DOHH2 (cell line): ENCODE data around the gene ZNF805.
"Not testable (repeated sequence)": the region's sequence is repeated elsewhere in the genome, so short reads cannot be mapped to it uniquely, and the experiment has no call there.

Experiments
- H3F3A ChIP-seq: fragments of 200-600 bp; sonication (generic), shearing (Covaris generic); 2 replicates; pipeline ENCODE4 v1.6.0; 2016; ENCODE audit warnings: antibody characterized with exemption, mild to moderate bottlenecking; ENCODE audit not compliant: control insufficient read depth, insufficient read depth
- H3K27ac ChIP-seq: fragments of 200-600 bp; sonication (generic); 2 replicates; pipeline ENCODE4 v1.5.1; 2014; ENCODE audit warnings: low read depth, mild to moderate bottlenecking, low read length, moderate library complexity
- H3K27me3 ChIP-seq: fragments of 200-600 bp; sonication (generic); 2 replicates; pipeline ENCODE4 v1.6.1; 2014; ENCODE audit warnings: mild to moderate bottlenecking, low read length, mixed read lengths; ENCODE audit not compliant: control insufficient read depth
- H3K36me3 ChIP-seq: fragments of 200-600 bp; sonication (generic); 2 replicates; pipeline ENCODE4 v1.6.1; 2014; ENCODE audit warnings: mild to moderate bottlenecking, low read length, moderate library complexity, mixed read lengths; ENCODE audit not compliant: control insufficient read depth
- H3K4me1 ChIP-seq: fragments of 200-600 bp; sonication (generic); 2 replicates; pipeline ENCODE4 v1.6.1; 2014; ENCODE audit warnings: mild to moderate bottlenecking, low read length, mixed read lengths; ENCODE audit not compliant: control insufficient read depth
- H3K4me2 ChIP-seq: fragments of 200-600 bp; sonication (generic); 2 replicates; pipeline ENCODE4 v1.6.0; 2014; ENCODE audit warnings: mild to moderate bottlenecking, low read length, moderate library complexity
- H3K4me3 ChIP-seq: fragments of 200-600 bp; sonication (generic); 2 replicates; pipeline ENCODE4 v1.5.1; 2014; ENCODE audit warnings: mild to moderate bottlenecking, low read length, mixed read lengths
- H3K79me2 ChIP-seq: fragments of 200-600 bp; sonication (generic); 2 replicates; pipeline ENCODE4 v1.6.1; 2014; ENCODE audit warnings: mild to moderate bottlenecking, low read length, mixed read lengths; ENCODE audit not compliant: control insufficient read depth
- H3K9me2 ChIP-seq: fragments of 200-600 bp; sonication (generic); replicated peaks from 2 replicates; pipeline ENCODE4 v1.6.1; 2014; ENCODE audit warnings: mild to moderate bottlenecking, low read length, mixed read lengths; ENCODE audit not compliant: control insufficient read depth
- H3K9me3 ChIP-seq: fragments of 200-600 bp; sonication (generic); 2 replicates; pipeline ENCODE4 v1.6.1; 2014; ENCODE audit warnings: antibody characterized with exemption, low read length, mixed read lengths; ENCODE audit not compliant: control insufficient read depth, insufficient read depth
- H4K20me1 ChIP-seq: fragments of 200-600 bp; sonication (generic); 2 replicates; pipeline ENCODE4 v1.6.0; 2014; ENCODE audit warnings: low read depth, mild to moderate bottlenecking, antibody characterized with exemption, low read length, moderate library complexity; ENCODE audit not compliant: control insufficient read depth, insufficient read depth
- EZH2phosphoT487 ChIP-seq: fragments of 200-600 bp; sonication (generic); IDR thresholded peaks from 2 replicates; pipeline ENCODE4 v1.6.1; 2017; ENCODE audit warnings: borderline replicate concordance, mild to moderate bottlenecking, antibody characterized with exemption, low read length, moderate library complexity, mixed read lengths
- TF ChIP-seq, protein P1 (sequence below): fragments of 200-600 bp; sonication (generic); IDR thresholded peaks from one replicate; pipeline ENCODE4 v1.5.1; 2014; ENCODE audit warnings: antibody characterized with exemption, mild to moderate bottlenecking, low read depth, low read length; ENCODE audit not compliant: poor library complexity, severe bottlenecking

ZNF805 gene

DNA sequence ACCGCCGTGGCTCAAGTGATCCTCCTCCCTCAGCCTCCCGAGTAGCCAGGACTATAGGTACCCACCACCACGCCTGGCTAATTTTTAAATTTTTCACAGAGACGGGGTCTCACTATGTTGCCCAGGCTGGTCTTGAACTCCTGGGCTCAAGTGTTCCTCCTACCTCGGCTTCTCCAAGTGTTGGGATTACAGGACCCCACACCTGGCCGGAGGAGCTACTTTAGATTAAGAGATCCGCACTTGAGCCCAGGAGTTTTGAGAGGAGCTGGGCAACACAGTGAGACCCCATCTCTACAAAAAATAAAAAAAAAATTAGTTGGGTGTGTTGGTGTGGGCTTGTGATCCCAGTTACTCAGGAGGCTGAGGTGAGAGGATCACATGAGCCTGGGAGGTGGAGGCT lies 30.8 kb downstream of the ZNF805 start:
- no peak for TF ChIP-seq EZH2phosphoT487
- TF ChIP-seq, protein P1, sequence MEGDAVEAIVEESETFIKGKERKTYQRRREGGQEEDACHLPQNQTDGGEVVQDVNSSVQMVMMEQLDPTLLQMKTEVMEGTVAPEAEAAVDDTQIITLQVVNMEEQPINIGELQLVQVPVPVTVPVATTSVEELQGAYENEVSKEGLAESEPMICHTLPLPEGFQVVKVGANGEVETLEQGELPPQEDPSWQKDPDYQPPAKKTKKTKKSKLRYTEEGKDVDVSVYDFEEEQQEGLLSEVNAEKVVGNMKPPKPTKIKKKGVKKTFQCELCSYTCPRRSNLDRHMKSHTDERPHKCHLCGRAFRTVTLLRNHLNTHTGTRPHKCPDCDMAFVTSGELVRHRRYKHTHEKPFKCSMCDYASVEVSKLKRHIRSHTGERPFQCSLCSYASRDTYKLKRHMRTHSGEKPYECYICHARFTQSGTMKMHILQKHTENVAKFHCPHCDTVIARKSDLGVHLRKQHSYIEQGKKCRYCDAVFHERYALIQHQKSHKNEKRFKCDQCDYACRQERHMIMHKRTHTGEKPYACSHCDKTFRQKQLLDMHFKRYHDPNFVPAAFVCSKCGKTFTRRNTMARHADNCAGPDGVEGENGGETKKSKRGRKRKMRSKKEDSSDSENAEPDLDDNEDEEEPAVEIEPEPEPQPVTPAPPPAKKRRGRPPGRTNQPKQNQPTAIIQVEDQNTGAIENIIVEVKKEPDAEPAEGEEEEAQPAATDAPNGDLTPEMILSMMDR, result no peak
- no peaks in the 10 kb centered on the region for H4K20me1 ChIP-seq
- H3K36me3 ChIP-seq, result no peaks in the 10 kb centered on the region
- no peak overlapping the region for H3K4me2 ChIP-seq
- no peak overlapping the region for H3K27ac ChIP-seq
- H3K9me2 ChIP-seq, result no peaks in the 10 kb centered on the region
- H3K4me3 ChIP-seq, result no peak overlapping the region
- H3K27me3 ChIP-seq, result no peaks in the 10 kb centered on the region
- H3K4me1 ChIP-seq, result no peaks in the 10 kb centered on the region
- H3K9me3 ChIP-seq, result peaks cover 5% of the 10 kb centered on the region; the same call in 1 of the 2 replicates
- H3K79me2 ChIP-seq, result no peaks in the 10 kb centered on the region
- H3F3A ChIP-seq, result no peaks in the 10 kb centered on the region

DNA sequence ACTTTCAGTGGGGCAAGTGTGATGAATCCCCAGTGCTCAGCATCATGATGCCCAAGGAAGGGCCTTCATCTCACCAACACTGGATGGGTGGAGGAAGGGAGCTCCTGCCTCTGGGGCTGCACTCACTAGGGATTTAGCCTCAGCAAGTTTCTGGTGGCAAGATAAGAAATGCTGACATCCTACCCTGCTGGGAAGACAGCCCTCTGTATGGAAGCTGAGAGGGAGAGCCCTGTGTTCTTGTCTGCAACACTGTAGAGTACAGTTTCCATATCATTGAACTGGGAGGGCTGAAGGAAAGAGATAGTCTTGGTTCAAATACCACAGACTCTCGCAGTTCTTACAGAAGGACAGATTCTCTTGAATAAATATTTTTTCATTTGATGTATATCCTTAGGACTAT lies 32.6 kb downstream of the ZNF805 start:
- Histone ChIP-seq H3K4me3 (no peak overlapping the region), H3K36me3 (no peaks in the 10 kb centered on the region), H3K4me1 (no peaks in the 10 kb centered on the region), H3F3A (no peaks in the 10 kb centered on the region), H3K9me3 (peaks cover 7% of the 10 kb centered on the region; the same call in 1 of the 2 replicates), H3K27me3 (no peaks in the 10 kb centered on the region), H3K4me2 (no peak overlapping the region), H3K27ac (no peak overlapping the region), H3K9me2 (no peaks in the 10 kb centered on the region), H4K20me1 (no peaks in the 10 kb centered on the region), H3K79me2 (no peaks in the 10 kb centered on the region)
- TF ChIP-seq EZH2phosphoT487, result no peak
- TF ChIP-seq, protein P1, result no peak

DNA sequence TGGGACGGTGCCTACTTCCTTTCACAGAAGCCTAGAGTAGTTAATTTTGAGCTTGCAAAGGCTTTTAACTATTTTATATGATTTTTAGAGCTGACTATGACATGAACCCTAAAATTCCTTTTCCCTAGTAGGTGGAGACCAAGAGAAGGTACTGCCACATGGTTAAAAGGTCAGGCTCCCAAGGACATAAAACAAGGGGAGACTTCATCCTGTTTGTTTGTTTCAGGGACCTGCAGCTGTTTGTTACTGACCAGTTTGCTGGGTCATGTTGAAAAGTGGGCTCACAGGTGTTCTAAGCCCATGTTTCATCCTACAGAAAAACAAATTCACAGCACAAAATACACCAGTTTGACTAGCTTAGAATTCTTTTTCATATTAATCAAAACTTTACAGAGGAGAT lies 36.0 kb downstream of the ZNF805 start:
- Histone ChIP-seq H3K27me3 (no peaks in the 10 kb centered on the region), H3K27ac (no peak overlapping the region), H3F3A (no peaks in the 10 kb centered on the region), H3K36me3 (peaks cover 20% of the 10 kb centered on the region), H3K9me2 (no peaks in the 10 kb centered on the region), H4K20me1 (no peaks in the 10 kb centered on the region), H3K79me2 (peaks cover 11% of the 10 kb centered on the region), H3K4me1 (peaks cover 14% of the 10 kb centered on the region), H3K4me3 (no peak overlapping the region), H3K9me3 (peaks cover 12% of the 10 kb centered on the region), H3K4me2 (no peak overlapping the region)
- TF ChIP-seq EZH2phosphoT487, result no peak
- TF ChIP-seq, protein P1, result no peak

DNA sequence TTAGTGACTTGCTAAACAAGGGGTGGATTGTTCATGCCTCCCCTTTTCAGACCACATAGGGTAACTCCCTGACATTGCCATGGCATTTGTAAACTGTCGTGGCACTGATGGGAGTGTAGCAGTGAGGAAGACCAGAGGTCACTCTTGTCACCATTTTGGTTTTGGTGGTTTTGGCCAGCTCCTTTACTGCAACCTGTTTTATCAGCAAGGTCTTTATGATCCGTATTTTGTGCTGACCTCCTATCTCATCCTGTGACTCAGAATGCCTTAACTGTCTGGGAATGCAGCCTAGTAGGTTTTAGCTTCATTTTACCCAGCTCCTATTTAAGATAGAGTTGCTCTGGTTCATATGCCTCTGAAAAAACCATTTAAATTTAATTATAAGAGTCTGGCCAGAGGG lies 38.0 kb downstream of the ZNF805 start:
- not testable (repeated sequence) for H4K20me1 ChIP-seq, H3K9me2 ChIP-seq, H3K27me3 ChIP-seq, H3K4me3 ChIP-seq, H3K4me2 ChIP-seq, H3K27ac ChIP-seq, H3F3A ChIP-seq
- peaks cover 31% of the 10 kb centered on the region for H3K79me2 ChIP-seq
- H3K9me3 ChIP-seq, result peaks cover 21% of the 10 kb centered on the region
- peaks cover 22% of the 10 kb centered on the region for H3K4me1 ChIP-seq
- peaks cover 38% of the 10 kb centered on the region for H3K36me3 ChIP-seq
